GM12801 (cell line): ENCODE results near the gene TSPAN9.

Experiments used
- TF ChIP-seq, protein P1 (sequence below): IDR thresholded peaks from one replicate; pipeline ENCODE4 v1.5.1; 2011; ENCODE audit warnings: control low read depth; ENCODE audit not compliant: insufficient read length; ENCODE audit errors: extremely low read depth

Gene TSPAN9

GRCh38 chr12:3040663-3041544 lies 36.3 kb upstream of the TSPAN9 start:
- TF ChIP-seq, protein P1, sequence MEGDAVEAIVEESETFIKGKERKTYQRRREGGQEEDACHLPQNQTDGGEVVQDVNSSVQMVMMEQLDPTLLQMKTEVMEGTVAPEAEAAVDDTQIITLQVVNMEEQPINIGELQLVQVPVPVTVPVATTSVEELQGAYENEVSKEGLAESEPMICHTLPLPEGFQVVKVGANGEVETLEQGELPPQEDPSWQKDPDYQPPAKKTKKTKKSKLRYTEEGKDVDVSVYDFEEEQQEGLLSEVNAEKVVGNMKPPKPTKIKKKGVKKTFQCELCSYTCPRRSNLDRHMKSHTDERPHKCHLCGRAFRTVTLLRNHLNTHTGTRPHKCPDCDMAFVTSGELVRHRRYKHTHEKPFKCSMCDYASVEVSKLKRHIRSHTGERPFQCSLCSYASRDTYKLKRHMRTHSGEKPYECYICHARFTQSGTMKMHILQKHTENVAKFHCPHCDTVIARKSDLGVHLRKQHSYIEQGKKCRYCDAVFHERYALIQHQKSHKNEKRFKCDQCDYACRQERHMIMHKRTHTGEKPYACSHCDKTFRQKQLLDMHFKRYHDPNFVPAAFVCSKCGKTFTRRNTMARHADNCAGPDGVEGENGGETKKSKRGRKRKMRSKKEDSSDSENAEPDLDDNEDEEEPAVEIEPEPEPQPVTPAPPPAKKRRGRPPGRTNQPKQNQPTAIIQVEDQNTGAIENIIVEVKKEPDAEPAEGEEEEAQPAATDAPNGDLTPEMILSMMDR, result no peak

DNA sequence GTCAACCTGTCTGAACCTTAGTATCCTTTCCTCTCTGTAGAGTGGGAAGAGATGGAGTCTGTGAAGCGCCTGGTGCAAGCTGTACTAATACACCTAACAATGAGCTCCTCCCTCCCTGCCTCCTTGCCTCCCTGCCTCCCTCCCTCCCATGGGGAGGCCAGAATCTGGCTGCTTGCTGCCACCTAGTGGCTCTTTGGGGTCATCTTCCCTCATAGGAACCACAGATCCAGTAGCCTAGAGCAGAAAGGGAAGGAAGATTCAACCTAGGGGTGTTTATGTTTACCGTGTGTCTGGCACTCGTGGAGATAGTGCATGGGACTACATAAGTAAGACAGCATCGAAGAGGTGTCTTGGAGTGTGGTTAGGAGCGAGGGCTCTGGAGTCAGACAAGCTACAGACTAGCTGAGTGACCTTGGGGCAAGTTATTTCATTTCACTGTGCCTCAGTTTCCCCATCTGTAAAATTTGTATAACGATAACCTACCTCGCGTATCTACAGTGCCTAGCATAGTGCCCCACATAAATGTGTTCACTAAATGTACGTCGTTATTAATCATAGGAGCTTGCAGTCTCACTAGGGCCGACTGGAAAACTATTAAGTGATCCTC lies 35.5 kb upstream of the TSPAN9 start:
- TF ChIP-seq, protein P1, result no peak

DNA sequence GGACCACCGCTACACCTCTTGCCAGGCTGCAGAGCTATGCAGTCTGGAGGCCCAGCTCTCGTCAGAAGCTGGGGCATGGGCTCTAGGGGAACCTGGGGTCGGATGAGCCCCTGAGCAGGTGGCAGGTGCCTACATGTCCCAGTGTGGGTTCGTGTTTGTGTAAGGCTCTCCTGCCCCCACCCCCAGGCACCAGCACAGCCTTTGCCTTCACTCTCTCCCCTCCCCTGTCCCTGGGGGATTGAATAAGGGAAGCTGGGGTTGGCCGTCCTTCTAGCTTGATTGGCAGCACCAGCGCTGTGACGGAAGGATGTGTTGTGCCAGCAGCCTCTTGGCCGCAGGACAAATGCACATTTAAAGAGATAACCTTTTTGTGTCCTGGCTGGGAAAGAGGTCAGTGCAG lies 34.8 kb upstream of the TSPAN9 start:
- TF ChIP-seq, protein P1, result no peak

DNA sequence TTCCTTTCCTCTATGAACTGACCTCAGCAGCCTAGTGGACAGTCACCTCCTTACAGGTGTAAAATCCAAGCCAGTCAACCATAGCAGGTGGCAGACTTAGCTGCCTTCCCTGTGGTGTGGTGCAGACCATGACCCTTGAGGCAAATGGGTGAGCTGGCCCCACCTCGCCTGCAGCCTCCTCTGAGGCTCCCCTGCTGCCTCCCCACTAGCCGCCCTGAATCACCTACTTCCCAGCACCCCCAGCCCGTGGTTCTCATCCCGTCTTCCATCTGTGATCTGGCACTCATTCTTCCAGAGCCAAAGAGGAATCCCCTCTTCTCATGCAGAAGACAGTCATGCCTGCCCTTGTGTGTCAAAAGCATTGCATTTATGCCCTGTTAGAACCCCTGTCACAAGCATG lies 34.4 kb upstream of the TSPAN9 start:
- TF ChIP-seq, protein P1, result no peak

- TF ChIP-seq, protein P1, result no peak
Observed at GRCh38 chr12:3043406-3043805, 33.8 kb upstream of the TSPAN9 start.

DNA sequence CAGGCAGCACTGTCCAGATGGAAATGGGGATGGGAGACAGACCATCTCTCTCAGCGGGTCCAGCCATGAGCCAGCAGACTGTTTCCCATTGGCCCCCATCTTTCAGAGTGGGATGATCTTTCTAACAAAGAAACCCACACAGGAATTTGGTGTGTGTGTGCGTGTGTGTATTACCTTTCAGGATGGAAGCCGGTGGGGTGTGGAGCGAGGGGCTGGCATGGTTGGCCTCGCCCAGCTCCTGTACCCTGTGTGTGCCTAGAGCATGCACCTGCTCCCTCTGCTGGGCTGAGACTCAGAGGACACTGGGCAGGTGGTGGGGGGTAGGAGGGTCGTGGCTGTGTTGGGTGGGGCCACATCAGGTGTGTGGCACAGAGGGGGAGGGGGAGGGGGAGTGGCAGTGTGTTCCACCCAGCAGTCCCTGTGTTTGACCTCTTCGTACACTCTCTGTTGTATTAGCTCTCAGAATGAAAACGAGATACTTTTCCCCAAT lies 33.0 kb upstream of the TSPAN9 start:
- TF ChIP-seq, protein P1, result no peak

GRCh38 chr12:3045494-3045893 lies 31.7 kb upstream of the TSPAN9 start:
- TF ChIP-seq, protein P1, result no peak
